Measurements from ENCODE around the gene NEURL1. TPM values are rescaled to one million over a fixed set of nuclear protein-coding genes. Genes with fewer than 3 reads are reported as not detected.

NEURL1 gene
- total RNA-seq, 1 donor from 2014 or later = 2.5 TPM

DNA sequence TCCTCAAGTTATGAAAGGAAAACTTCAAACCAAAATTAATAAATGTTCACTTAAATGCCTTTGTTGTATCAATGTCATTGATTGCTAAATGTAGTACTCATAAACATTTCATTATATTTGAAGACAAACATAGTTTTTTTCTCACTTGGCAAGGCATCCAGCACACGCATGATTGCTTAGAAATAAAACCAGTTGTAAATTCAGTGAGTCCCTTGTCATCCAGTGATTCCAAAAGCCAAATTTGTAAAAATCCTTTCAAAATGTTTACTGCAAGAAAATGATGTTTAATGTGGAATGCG, 6.1 kb upstream of the NEURL1 start:
- H3K9me3 Mint-ChIP-seq (ENCODE audit: unreplicated experiment) = no peaks in the 10 kb centered on the region
- DNase-seq (ENCODE audit: extremely low spot score, unreplicated experiment) = no peak
- H3K4me3 Mint-ChIP-seq (ENCODE audit: unreplicated experiment) = no peak overlapping the region
- TF ChIP-seq, protein P1, sequence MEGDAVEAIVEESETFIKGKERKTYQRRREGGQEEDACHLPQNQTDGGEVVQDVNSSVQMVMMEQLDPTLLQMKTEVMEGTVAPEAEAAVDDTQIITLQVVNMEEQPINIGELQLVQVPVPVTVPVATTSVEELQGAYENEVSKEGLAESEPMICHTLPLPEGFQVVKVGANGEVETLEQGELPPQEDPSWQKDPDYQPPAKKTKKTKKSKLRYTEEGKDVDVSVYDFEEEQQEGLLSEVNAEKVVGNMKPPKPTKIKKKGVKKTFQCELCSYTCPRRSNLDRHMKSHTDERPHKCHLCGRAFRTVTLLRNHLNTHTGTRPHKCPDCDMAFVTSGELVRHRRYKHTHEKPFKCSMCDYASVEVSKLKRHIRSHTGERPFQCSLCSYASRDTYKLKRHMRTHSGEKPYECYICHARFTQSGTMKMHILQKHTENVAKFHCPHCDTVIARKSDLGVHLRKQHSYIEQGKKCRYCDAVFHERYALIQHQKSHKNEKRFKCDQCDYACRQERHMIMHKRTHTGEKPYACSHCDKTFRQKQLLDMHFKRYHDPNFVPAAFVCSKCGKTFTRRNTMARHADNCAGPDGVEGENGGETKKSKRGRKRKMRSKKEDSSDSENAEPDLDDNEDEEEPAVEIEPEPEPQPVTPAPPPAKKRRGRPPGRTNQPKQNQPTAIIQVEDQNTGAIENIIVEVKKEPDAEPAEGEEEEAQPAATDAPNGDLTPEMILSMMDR (IDR thresholded peaks at IDR 0.05) = no peak
- no peaks in the 10 kb centered on the region for H3K27me3 Mint-ChIP-seq (ENCODE audit: unreplicated experiment)
- no peaks in the 10 kb centered on the region for H3K36me3 Mint-ChIP-seq (ENCODE audit: unreplicated experiment)
- H3K4me1 Mint-ChIP-seq (ENCODE audit: unreplicated experiment) = peaks cover 15% of the 10 kb centered on the region
- H3K27ac Mint-ChIP-seq (ENCODE audit: unreplicated experiment) = no peak overlapping the region

- no peaks in the 10 kb centered on the region for H3K36me3 Mint-ChIP-seq (ENCODE audit: unreplicated experiment)
- peaks cover 31% of the 10 kb centered on the region for H3K4me1 Mint-ChIP-seq (ENCODE audit: unreplicated experiment)
- no peak overlapping the region for H3K4me3 Mint-ChIP-seq (ENCODE audit: unreplicated experiment)
- no peaks in the 10 kb centered on the region for H3K9me3 Mint-ChIP-seq (ENCODE audit: unreplicated experiment)
- DNase-seq (ENCODE audit: extremely low spot score, unreplicated experiment) = no peak
- TF ChIP-seq, protein P1 (IDR thresholded peaks at IDR 0.05) = no peak
- H3K27ac Mint-ChIP-seq (ENCODE audit: unreplicated experiment) = no peak overlapping the region
- H3K27me3 Mint-ChIP-seq (ENCODE audit: unreplicated experiment) = peaks cover 9% of the 10 kb centered on the region
Measured at GRCh38 chr10:103490986-103491314, 2.6 kb upstream of the NEURL1 start.

DNA sequence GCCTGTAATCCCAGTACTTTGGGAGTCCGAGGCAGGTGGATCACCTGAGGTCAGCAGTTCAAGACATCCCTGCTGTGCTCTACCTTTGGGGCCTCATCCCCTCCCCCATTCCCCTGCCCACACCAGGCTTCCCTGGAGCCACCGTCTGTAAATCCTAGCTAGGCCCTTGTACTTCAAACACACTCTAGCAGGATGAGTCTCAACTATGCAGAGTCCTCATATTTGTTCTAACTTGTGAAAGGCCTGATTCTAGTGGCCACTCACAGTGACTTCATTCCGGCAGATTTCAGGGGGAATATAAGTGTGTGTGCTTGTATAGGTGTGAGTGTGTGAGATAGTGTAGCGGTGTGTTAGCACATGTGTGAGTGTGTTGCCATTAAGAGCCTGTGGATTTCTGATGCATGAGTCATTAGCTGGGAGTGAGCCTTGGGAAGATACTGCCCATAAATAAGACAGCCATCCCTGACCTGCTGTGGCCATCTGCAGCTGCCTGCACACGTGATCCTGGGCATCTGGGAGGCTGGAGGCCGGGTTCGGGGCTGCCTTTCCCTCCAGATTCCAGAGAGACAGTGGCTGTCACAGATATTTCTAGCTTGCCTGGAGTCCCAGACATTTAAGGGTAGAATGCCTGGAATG, 1.7 kb upstream of the NEURL1 start:
- Mint-ChIP-seq H3K27me3 (ENCODE audit: unreplicated experiment) (peaks cover 11% of the 10 kb centered on the region), H3K27ac (ENCODE audit: unreplicated experiment) (peak overlapping the region; percentile 90), H3K9me3 (ENCODE audit: unreplicated experiment) (no peaks in the 10 kb centered on the region), H3K36me3 (ENCODE audit: unreplicated experiment) (no peaks in the 10 kb centered on the region), H3K4me3 (ENCODE audit: unreplicated experiment) (peak overlapping the region; percentile 75), H3K4me1 (ENCODE audit: unreplicated experiment) (peaks cover 31% of the 10 kb centered on the region)
- DNase-seq (ENCODE audit: extremely low spot score, unreplicated experiment) = no peak
- TF ChIP-seq, protein P1 (IDR thresholded peaks at IDR 0.05) = no peak

GRCh38 chr10:103492655-103493261, 747 bp upstream of the NEURL1 start:
- peaks cover 31% of the 10 kb centered on the region for H3K4me1 Mint-ChIP-seq (ENCODE audit: unreplicated experiment)
- H3K27me3 Mint-ChIP-seq (ENCODE audit: unreplicated experiment) = peaks cover 20% of the 10 kb centered on the region
- DNase-seq (ENCODE audit: extremely low spot score, unreplicated experiment) = no peak
- peak overlapping the region; percentile 90 for H3K27ac Mint-ChIP-seq (ENCODE audit: unreplicated experiment)
- TF ChIP-seq, protein P1 (IDR thresholded peaks at IDR 0.05) = no peak
- no peaks in the 10 kb centered on the region for H3K9me3 Mint-ChIP-seq (ENCODE audit: unreplicated experiment)
- H3K36me3 Mint-ChIP-seq (ENCODE audit: unreplicated experiment) = no peaks in the 10 kb centered on the region
- H3K4me3 Mint-ChIP-seq (ENCODE audit: unreplicated experiment) = peak overlapping the region; percentile 75

DNA sequence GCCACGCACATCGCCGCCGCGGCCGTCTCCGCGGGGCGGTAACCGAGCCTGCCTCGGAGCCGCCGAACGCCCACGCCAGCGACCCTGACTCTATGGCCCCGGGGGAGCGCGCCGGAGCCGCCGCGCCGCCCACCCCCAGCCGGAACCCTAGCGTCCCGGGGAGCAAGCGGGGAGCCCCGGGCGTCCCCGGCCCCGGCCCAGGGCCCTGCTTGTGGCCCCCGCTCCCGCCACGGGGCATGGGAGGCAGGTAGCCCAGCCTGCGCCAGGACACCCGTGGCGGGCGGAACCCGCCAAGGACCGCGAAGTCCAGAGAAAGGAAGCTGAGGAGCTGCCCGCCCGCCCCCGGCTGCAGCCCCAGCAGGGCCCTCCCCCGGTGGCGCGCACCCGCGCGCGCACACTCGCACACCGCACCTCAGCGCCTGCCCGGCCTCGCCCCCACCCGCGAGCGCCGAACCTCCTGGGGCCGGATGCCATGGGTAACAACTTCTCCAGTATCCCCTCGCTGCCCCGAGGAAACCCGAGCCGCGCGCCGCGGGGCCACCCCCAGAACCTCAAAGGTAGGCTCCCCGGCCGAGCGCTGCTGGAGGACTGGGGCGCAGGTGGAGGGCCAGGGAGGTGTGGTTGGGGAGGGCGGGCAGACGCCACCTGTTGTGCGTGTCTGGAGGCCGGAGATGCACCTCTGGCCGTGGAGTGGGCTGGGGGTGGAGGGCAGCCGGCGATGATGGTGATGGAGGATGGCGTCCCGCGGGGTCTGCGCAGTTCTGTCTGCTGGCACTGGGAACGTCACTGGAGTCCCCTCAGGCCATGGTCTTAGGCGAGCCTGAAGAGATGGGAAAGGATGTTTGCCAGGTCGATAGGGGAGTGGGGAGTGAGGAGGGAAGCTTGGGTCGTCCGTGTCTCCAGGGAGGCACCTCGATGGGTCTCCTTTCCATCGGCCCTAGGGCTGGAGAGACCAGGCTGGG, 692 bp downstream of the NEURL1 start:
- TF ChIP-seq, protein P1 (IDR thresholded peaks at IDR 0.05) = no peak
- Mint-ChIP-seq H3K36me3 (ENCODE audit: unreplicated experiment) (no peaks in the 10 kb centered on the region), H3K4me3 (ENCODE audit: unreplicated experiment) (peak overlapping the region; percentile 71), H3K9me3 (ENCODE audit: unreplicated experiment) (no peaks in the 10 kb centered on the region), H3K27ac (ENCODE audit: unreplicated experiment) (no peak overlapping the region), H3K27me3 (ENCODE audit: unreplicated experiment) (peaks cover 21% of the 10 kb centered on the region), H3K4me1 (ENCODE audit: unreplicated experiment) (peaks cover 31% of the 10 kb centered on the region)
- DNase-seq (ENCODE audit: extremely low spot score, unreplicated experiment) = no peak

Measured in osteocyte (in vitro differentiated cells).